NB4 (cell line): ENCODE measurements around the gene DGCR8.

ENCODE experiments used
- DNase-seq: peaks from one replicate; pipeline ENCODE4 v3.0.0; 2010; ENCODE audit warnings: low read depth
- H3K4me3 ChIP-seq: one replicate; pipeline ENCODE4 v1.5.1; 2011; ENCODE audit warnings: mild to moderate bottlenecking, low read depth, low read length, moderate library complexity
- CTCF ChIP-seq: IDR thresholded peaks from one replicate; pipeline ENCODE4 v1.5.1; 2012; ENCODE audit warnings: low read depth, low read length
- MAX ChIP-seq: IDR thresholded peaks from 2 replicates; pipeline ENCODE4 v1.6.1; 2011; ENCODE audit warnings: low read depth, low read length
- MYC ChIP-seq: IDR thresholded peaks from 2 replicates; pipeline ENCODE4 v1.6.1; 2011; ENCODE audit warnings: low read depth, low read length
- POLR2A ChIP-seq: IDR thresholded peaks from 2 replicates; pipeline ENCODE4 v1.6.1; 2011; ENCODE audit warnings: mild to moderate bottlenecking; ENCODE audit not compliant: insufficient read length; ENCODE audit errors: extremely low read depth

Gene DGCR8

DNA sequence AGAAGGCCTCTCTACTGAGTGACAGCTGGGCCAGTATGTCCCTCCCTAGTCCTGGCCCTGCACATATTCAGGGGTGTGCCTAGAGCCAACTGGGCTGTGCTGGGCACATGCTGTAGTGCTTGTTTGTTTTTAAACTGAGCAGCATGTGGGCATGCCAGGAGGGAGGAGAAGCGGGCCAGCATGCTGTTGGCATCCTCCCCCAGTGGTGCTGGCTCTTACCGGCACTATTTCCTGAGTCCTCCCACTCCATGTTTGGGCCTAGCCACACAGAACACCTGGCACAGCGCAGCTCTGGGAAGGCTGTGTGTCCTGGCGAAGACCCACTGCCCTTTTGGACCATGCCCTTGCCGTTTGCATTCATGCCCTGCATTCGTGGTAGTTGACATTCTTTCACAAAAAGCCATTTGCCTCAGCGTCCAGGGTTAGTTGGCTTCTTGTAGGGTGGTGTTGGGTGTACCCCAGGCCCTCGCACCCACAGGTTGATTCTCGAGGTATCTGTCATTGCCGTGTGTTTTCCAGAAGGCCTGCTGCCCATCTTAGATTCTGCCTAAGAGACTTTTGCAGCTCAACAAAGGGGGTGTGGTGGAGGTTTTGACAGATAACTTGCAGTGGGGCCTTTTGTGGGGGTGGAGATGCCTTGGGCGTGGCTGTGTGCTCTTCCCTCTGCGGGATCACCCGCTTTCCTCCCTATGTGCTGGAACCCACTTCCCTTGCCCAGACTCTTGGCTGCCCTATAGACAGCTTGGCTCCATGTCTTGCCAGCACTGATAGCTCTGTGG lies 13.6 kb downstream of the DGCR8 start:
- TF ChIP-seq MYC (no peak), CTCF (no peak), MAX (no peak), POLR2A (no peak)
- no peak for DNase-seq
- H3K4me3 ChIP-seq = no peak overlapping the region

- TF ChIP-seq CTCF (no peak), POLR2A (no peak), MAX (no peak), MYC (no peak)
- DNase-seq = no peak
- no peak overlapping the region for H3K4me3 ChIP-seq
Observed at GRCh38 chr22:20094197-20094807, 14.3 kb downstream of the DGCR8 start.

- no peak for DNase-seq
- no peak overlapping the region for H3K4me3 ChIP-seq
- TF ChIP-seq CTCF = no peak
- no peak for TF ChIP-seq MYC
- TF ChIP-seq POLR2A = no peak
- no peak for TF ChIP-seq MAX
Observed at GRCh38 chr22:20095521-20095920, 15.5 kb downstream of the DGCR8 start.

GRCh38 chr22:20096574-20097420 lies 16.8 kb downstream of the DGCR8 start:
- DNase-seq = no peak
- TF ChIP-seq POLR2A (no peak), MAX (no peak), MYC (no peak), CTCF (no peak)
- H3K4me3 ChIP-seq = no peak overlapping the region

- TF ChIP-seq MAX (no peak), MYC (no peak), POLR2A (no peak), CTCF (no peak)
- no peak for DNase-seq
- H3K4me3 ChIP-seq = no peak overlapping the region
Observed at GRCh38 chr22:20099099-20099711, 19.2 kb downstream of the DGCR8 start.
